ENCODE results near the gene CEP295NL.
"Not testable (repeated sequence)": the region's sequence is repeated elsewhere in the genome, so short reads cannot be mapped to it uniquely, and the experiment has no call there.

Gene CEP295NL

DNA sequence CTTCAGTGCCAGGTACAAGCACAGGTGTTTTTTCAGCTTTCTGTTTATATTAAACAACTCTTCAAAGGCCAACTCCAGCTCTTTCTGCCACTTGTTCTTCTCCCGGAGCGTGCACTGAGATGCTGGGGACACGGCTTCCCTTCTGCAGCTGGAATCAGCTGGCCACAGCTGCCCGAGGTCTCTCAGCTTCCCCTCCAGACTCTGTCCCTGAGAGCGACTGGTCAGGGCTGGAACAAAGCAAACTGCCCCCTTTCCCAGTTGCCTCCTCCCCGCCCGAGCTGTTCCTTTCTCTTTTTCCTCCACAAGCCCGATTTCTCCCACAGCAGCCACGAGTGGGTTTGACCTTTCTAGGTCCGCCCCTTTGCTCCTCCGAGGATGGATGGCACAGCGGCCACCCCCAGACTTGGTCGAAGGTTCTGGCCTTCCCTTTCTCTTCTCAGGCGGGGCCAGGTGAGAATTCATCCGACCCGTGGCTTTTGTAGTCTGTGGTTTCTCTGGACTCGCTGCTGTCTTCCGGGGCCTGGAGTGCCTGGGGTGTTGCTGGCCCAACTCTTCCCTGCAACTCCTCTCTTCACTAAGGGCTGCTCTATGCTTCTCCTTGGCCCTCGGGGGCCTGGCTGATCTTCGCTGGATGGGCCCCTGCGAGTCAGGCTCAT is 11.5 kb downstream of the CEP295NL start:
- TF ChIP-seq, protein P1, sequence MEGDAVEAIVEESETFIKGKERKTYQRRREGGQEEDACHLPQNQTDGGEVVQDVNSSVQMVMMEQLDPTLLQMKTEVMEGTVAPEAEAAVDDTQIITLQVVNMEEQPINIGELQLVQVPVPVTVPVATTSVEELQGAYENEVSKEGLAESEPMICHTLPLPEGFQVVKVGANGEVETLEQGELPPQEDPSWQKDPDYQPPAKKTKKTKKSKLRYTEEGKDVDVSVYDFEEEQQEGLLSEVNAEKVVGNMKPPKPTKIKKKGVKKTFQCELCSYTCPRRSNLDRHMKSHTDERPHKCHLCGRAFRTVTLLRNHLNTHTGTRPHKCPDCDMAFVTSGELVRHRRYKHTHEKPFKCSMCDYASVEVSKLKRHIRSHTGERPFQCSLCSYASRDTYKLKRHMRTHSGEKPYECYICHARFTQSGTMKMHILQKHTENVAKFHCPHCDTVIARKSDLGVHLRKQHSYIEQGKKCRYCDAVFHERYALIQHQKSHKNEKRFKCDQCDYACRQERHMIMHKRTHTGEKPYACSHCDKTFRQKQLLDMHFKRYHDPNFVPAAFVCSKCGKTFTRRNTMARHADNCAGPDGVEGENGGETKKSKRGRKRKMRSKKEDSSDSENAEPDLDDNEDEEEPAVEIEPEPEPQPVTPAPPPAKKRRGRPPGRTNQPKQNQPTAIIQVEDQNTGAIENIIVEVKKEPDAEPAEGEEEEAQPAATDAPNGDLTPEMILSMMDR (IDR thresholded peaks at IDR 0.05; ENCODE audit: low read depth, low read length): no peak
- in situ Hi-C loops (cut with HindIII; ENCODE audit: low sequenced_read_pairs): no loop called here
- H3K4me3 ChIP-seq (ENCODE audit: low read depth, low read length): no peak overlapping the region
- no peak for DNase-seq (ENCODE audit: low read depth, low spot score)

DNA sequence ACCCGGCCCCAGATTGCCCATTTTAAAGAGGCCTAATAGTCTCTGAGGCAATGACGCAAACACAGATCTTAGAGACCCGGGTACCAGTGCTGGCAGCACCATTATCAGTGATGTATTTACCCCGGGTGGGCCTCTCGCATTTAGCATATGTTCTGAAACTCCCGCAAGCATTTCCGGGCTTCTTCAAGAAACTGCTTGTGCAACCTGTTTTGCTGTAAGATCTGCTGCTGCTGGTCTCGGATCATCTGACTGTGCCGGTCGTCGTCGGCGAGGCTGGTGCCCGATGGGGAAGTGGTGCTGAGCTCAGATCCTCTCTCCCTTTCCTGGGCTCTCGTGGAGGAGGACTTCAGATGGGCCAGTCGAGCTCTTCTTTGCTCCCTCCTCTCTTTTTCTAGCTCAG is 12.5 kb downstream of the CEP295NL start:
- no peak for DNase-seq (ENCODE audit: low read depth, low spot score)
- no peak overlapping the region for H3K4me3 ChIP-seq (ENCODE audit: low read depth, low read length)
- TF ChIP-seq, protein P1 (IDR thresholded peaks at IDR 0.05; ENCODE audit: low read depth, low read length): no peak
- in situ Hi-C loops (cut with HindIII; ENCODE audit: low sequenced_read_pairs): no loop called here

DNA sequence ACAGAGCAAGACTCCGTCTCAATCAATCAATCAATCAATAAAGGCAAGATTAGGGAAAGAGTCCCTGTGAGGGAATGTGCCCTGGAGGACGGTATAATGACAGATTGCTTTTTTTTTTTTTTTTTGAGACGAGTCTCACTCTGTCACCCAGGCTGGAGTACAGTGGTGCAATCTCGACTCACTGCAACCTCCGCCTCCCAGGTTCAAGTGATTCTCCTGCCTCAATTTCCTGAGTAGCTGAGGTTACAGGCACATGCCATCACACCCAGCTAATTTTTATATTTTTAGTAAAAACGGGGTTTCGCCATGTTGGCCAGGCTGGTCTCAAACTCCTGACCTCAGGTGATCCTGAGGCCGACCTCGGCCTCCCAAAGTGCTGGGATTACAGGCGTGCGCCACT is 12.9 kb downstream of the CEP295NL start:
- in situ Hi-C loops (cut with HindIII; ENCODE audit: low sequenced_read_pairs); H3K4me3 ChIP-seq (ENCODE audit: low read depth, low read length); DNase-seq (ENCODE audit: low read depth, low spot score): not testable (repeated sequence)

DNA sequence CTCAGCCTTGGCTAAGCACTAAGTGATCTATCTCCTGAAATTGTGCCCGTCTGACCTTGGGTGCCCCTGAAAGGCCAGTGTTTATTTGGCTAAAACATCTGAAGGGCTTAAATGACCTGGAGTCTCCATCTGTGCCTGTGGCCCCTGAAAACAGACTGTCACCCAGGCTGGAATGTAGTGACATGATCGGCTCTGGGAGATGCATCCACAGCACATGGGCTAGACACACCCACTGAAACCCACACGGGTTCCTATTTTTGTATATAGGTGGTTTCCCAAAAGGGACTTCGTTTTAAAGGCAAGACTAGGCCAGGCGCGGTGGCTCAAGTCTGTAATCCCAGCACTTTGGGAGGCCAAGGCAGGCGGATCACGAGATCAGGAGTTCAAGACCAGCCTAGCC is 13.5 kb downstream of the CEP295NL start:
- H3K4me3 ChIP-seq (ENCODE audit: low read depth, low read length): no peak overlapping the region
- DNase-seq (ENCODE audit: low read depth, low spot score): no peak
- TF ChIP-seq, protein P1 (IDR thresholded peaks at IDR 0.05; ENCODE audit: low read depth, low read length): no peak
- in situ Hi-C loops (cut with HindIII; ENCODE audit: low sequenced_read_pairs): no loop called here

DNA sequence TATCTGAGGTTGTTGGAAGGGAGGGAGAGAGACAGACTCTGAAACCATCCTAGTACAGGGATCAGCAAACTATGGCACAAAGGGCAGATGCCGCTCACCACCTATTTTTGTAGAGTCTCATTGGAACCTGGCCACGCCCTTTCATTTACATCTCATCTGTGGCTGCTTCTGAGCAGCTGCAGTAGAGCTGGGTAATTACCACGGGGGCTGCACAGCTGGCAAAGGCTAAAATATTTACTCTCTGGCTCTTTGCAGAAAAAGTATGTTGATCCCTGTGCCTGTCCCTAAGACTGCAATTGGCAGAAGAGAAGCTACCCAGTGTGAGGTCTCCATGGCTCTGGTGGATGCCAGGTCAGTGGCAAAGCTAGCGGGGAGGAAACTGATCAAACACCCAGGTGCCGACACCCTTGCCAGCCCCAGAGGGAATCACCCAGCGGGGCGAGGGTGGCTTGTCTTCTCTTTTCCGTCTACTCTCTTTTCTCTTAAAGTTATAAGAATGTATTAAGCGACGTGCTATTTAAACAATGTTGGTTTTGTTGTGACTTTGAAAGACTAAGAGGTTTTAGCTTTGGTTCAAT is 14.0 kb downstream of the CEP295NL start:
- TF ChIP-seq, protein P1 (IDR thresholded peaks at IDR 0.05; ENCODE audit: low read depth, low read length): no peak
- no peak for DNase-seq (ENCODE audit: low read depth, low spot score)
- in situ Hi-C loops (cut with HindIII; ENCODE audit: low sequenced_read_pairs): no loop called here
- no peak overlapping the region for H3K4me3 ChIP-seq (ENCODE audit: low read depth, low read length)

DNA sequence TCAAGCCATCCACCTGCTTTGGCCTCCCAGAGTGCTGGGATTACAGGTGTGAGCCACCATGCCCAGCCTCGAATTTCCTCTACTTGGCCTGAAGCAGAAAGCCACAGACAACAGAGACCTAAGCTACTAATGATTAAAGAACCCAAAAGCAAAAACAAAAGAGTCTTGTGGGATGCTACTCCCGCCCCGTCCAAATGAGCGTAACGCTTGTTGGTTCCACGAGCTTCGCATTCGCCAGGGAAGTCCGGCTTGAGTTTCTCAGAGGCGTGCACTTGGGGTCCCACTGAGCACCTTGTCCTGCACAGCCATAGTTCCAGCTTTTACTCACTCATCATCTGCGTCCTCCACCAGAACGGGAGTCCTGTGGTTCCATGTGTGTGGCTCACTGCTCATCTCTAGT is 16.0 kb downstream of the CEP295NL start:
- H3K4me3 ChIP-seq (ENCODE audit: low read depth, low read length): no peak overlapping the region
- in situ Hi-C loops (cut with HindIII; ENCODE audit: low sequenced_read_pairs): no loop called here
- TF ChIP-seq, protein P1 (IDR thresholded peaks at IDR 0.05; ENCODE audit: low read depth, low read length): no peak
- no peak for DNase-seq (ENCODE audit: low read depth, low spot score)

DNA sequence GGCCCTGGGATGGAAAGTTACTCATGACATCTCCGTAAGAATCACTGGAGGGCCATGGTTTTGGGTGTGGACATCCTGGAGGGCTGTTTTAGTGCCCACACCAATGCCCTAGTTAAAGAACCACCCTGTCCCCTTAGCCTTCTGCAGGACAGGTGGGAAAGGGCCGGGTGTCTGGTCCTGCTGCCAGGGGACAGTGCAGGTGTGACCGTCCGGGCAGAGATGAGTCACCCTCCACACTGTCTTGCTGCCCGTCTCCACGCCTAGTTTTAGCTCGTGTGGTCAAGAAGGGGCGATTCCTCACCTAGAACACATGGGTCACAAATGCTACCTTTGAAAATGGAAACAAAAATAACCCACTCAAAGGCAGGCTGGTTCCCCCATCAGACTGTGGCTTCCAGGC is 17.0 kb downstream of the CEP295NL start:
- H3K4me3 ChIP-seq (ENCODE audit: low read depth, low read length): no peak overlapping the region
- DNase-seq (ENCODE audit: low read depth, low spot score): no peak
- TF ChIP-seq, protein P1 (IDR thresholded peaks at IDR 0.05; ENCODE audit: low read depth, low read length): no peak
- in situ Hi-C loops (cut with HindIII; ENCODE audit: low sequenced_read_pairs): no loop called here

Measured in astrocyte of the spinal cord (primary cell).